BJ (cell line): ENCODE results near the gene FAR2. TPM values are rescaled to one million over a fixed set of nuclear protein-coding genes. Genes with fewer than 3 reads are reported as not detected.
"Not testable (repeated sequence)": the region's sequence is repeated elsewhere in the genome, so short reads cannot be mapped to it uniquely, and the experiment has no call there.

Source experiments
- CTCF ChIA-PET: fragments of 350-600 bp; formaldehyde crosslinking; extraction: SDS; loops from one replicate; lab custom pipeline; 2021; ENCODE audit warnings: antibody characterized with exemption, inconsistent platforms; lab: Yijun Ruan, JAX
- POLR2A ChIA-PET: fragments of 300-600 bp; sonication (Branson Sonifier 250); formaldehyde crosslinking; extraction: SDS; loops from one replicate; lab custom pipeline; 2021; ENCODE audit warnings: antibody characterized with exemption; lab: Charles Lee
- DNase-seq: peaks from one replicate; pipeline ENCODE4 v3.0.0-alpha.2; 2011; ENCODE audit warnings: low read depth
- H3K27me3 ChIP-seq: 2 replicates; pipeline ENCODE4 v1.6.0; 2011; ENCODE audit warnings: low read length; ENCODE audit not compliant: control insufficient read depth, insufficient read depth
- H3K36me3 ChIP-seq: 2 replicates; pipeline ENCODE4 v1.5.1; 2011; ENCODE audit warnings: low read length; ENCODE audit not compliant: control insufficient read depth, insufficient read depth
- H3K4me3 ChIP-seq: 2 replicates; pipeline ENCODE4 v1.5.1; 2011; ENCODE audit warnings: low read depth, mild to moderate bottlenecking, control low read depth, low read length
- polyA plus RNA-seq: library from polyadenylated mRNA; depleted of rRNA; stranded (reverse); fragments of >200 nt; gene quantifications from 2 replicates; pipeline ENCODE4 v1.2.3, GENCODE V29; 2011
- TF ChIP-seq, protein P1 (sequence below): IDR thresholded peaks from 2 replicates; pipeline ENCODE4 v1.5.1; 2011; ENCODE audit warnings: low read depth, mild to moderate bottlenecking, control low read depth, inconsistent platforms, low read length, moderate library complexity; ENCODE audit not compliant: insufficient read depth

FAR2 gene
- polyA plus RNA-seq, 1 experiment = 17.1 TPM

DNA sequence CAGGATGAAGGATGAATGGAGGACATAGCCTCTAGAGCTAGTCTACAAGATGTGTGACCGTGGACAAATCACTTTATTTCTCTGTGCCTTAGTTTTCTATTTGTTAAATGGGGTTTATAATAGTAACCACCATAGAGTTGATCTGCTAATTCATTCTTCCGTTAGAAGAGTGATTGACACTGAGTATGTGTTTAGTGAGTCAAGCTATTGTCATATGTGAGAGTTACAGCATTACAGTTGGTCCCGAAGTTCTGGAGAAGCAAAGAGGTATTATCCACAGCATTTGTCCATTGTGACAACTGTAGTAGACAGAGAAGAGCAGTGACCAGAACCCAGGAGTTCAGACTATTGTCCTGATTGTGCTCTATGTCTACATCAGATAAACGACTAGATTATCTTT, 14.1 kb downstream of the FAR2 start:
- CTCF ChIA-PET = interaction anchor here (0.8 to 2.4 kb wide), 2 partner anchors 42 to 90 kb away, joined by 3 to 7 read pairs; no protein-coding TSS in a partner anchor
- POLR2A ChIA-PET = no interaction called here
- TF ChIP-seq, protein P1, sequence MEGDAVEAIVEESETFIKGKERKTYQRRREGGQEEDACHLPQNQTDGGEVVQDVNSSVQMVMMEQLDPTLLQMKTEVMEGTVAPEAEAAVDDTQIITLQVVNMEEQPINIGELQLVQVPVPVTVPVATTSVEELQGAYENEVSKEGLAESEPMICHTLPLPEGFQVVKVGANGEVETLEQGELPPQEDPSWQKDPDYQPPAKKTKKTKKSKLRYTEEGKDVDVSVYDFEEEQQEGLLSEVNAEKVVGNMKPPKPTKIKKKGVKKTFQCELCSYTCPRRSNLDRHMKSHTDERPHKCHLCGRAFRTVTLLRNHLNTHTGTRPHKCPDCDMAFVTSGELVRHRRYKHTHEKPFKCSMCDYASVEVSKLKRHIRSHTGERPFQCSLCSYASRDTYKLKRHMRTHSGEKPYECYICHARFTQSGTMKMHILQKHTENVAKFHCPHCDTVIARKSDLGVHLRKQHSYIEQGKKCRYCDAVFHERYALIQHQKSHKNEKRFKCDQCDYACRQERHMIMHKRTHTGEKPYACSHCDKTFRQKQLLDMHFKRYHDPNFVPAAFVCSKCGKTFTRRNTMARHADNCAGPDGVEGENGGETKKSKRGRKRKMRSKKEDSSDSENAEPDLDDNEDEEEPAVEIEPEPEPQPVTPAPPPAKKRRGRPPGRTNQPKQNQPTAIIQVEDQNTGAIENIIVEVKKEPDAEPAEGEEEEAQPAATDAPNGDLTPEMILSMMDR = no peak

DNA sequence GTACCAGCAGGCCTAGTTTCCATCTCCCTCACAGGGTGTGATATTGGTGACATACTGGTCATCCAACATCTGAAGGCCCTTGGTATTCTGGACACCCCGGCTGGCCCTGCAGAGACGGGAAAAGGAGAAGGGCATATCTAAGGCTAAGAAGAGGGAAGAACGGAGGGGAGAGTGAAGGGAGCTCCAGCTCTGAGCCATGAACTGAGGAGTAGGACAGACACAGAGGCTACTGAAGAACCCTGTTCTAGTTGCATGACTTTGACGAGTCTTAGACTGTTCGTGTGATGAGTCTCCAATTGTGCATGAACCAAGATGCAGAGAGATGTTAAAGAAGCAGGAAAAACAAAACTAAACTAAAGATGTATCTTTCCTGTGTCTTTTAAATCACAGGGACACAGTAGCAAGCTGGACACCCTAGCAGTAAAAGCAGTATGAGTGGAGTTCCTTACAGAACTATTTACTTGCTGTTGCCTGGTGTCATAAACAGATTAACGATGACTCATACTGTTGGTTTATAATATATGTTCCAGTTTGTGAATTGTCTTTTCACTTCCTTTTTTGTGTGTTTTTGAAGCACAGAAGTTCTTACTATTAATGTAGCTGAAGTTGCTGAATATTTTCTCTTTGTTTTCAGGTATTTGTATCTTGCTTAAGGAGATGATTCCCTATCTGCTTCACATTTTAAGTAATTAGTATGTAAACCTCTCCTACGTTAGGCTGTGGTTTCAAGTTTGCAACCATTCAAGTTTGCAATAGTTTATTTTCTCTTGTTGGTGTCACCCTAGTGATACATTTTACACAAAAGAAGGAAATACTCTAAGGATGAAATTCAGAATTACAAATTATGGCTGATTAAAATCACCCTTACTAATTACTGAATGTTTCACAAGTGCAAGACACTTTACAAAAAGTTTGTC, 15.7 kb downstream of the FAR2 start:
- CTCF ChIA-PET = interaction anchor here (0.8 to 2.5 kb wide), 3 partner anchors 8 to 92 kb away, joined by 3 to 7 read pairs (median 5); partner anchors contain the start of gene FAR2

More for the DNA sequence above, 14.1 kb downstream of the FAR2 start:
- Histone ChIP-seq H3K36me3 (no peaks in the 10 kb centered on the region), H3K27me3 (no peaks in the 10 kb centered on the region), H3K4me3 (no peak overlapping the region)
- DNase-seq = no peak

DNA sequence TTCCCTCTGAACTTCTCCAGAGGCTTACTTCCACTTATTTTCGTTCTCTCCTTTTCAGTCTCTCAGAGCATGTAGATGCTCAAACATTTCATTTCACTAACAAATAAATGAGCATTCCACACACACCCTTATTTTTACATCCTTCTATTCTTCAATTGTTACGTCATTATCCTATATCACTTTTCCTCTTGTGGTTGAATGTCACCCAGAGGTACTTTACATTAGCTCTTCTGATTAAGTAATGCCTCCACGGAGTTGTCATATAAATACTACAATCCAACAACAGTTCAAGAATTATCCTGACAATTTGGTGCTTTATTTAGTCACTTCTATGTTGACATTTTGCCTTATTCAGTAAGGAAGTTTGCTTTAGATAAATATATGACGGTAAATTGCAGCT, 18.4 kb downstream of the FAR2 start:
- TF ChIP-seq, protein P1 = no peak
- DNase-seq = no peak
- H3K36me3 ChIP-seq = no peaks in the 10 kb centered on the region
- POLR2A ChIA-PET = no interaction called here
- CTCF ChIA-PET = interaction anchor here (0.9 kb wide), 1 partner anchor 15 kb away, joined by 3 read pairs; no protein-coding TSS in a partner anchor
- no peak overlapping the region for H3K4me3 ChIP-seq
- no peaks in the 10 kb centered on the region for H3K27me3 ChIP-seq

More for the DNA sequence above, 15.7 kb downstream of the FAR2 start:
- DNase-seq = peak; percentile 57
- no peaks in the 10 kb centered on the region for H3K27me3 ChIP-seq
- POLR2A ChIA-PET = no interaction called here
- no peak overlapping the region for H3K4me3 ChIP-seq
- TF ChIP-seq, protein P1 = no peak
- H3K36me3 ChIP-seq = no peaks in the 10 kb centered on the region

GRCh38 chr12:29167988-29168387, 18.9 kb downstream of the FAR2 start:
- ChIA-PET POLR2A (no interaction called here), CTCF (interaction anchor here (0.9 kb wide), 1 partner anchor 15 kb away, joined by 3 read pairs; no protein-coding TSS in a partner anchor)
- TF ChIP-seq, protein P1 = no peak
- Histone ChIP-seq H3K36me3 (no peaks in the 10 kb centered on the region), H3K4me3 (no peak overlapping the region), H3K27me3 (no peaks in the 10 kb centered on the region)
- no peak for DNase-seq

DNA sequence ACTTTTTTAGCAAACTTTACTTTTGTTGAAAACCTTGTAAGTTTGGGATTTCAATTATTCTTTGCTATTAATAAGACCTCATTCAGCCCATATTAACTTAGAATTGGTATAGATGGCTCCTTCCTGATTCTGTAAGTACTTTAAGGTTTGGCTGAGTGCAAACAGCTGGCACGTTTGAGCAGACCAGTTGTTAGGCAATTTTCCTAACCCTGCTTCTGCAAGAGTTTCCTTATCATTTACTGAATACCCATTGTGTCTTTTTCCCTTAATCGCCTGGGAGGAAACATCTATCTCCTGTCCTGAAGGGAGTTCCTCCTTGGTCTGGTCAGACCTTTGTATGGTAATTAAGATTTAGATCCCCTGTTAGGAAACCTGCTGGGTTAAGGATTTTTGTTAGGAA, 20.9 kb downstream of the FAR2 start:
- DNase-seq, POLR2A ChIA-PET: not testable (repeated sequence)

DNA sequence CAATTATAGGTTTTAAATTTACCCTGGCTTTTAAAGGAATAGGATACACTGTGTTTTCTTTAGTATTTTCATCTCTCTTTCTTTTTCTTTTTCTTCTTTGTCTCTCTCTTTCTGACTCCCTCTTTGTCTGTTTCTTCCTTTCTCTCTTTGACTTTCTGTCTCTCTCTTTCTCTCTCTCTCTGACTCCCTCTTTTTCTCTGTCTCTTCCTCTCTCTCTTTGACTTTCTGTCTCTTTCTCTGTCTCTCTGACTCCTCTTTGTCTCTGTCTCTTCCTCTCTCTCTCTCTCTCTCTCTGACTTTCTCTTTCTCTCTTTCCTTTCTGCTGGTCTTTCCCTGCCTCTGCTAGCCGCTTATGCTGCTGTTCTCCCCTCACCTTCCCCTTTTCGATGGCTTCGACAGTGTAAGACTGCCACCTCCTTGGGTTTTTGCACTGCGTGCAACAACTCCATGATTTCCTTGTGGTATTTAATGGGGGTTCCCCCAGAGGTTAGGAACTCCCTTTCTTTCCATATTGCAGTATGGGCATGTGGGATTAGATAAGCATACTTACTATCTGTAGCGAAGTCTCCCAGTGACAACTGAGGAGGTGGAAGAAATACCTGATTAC, 21.5 kb downstream of the FAR2 start:
- CTCF ChIA-PET, H3K27me3 ChIP-seq, DNase-seq, H3K4me3 ChIP-seq, POLR2A ChIA-PET, H3K36me3 ChIP-seq: not testable (repeated sequence)

More for the DNA sequence above, 20.9 kb downstream of the FAR2 start:
- H3K36me3 ChIP-seq, CTCF ChIA-PET, H3K4me3 ChIP-seq, H3K27me3 ChIP-seq: not testable (repeated sequence)
